Measurements from ENCODE around the gene PNKP.

GRCh38 chr19:49832556-49832955, 34.8 kb downstream of the PNKP start:
- TF ChIP-seq POLR2A (IDR thresholded peaks at IDR 0.05) (no peak), CTCF (IDR thresholded peaks at IDR 0.05) (no peak)

All from esophagus squamous epithelium (tissue), 4 donors.